Activated CD4-positive, alpha-beta T cell treated with anti-CD3 and anti-CD28 coated beads, Interleukin-2, amount 50 U/mL, for 48 hours (primary cell): Measurements from ENCODE around the gene GPR153.

Source experiments
- DNase-seq, 2 experiments: peaks; one replicate each; pipeline ENCODE4 v3.0.0-alpha.2; 2020

GPR153 gene

GRCh38 chr1:6198646-6199297 is 62.1 kb downstream of the GPR153 start:
- DNase-seq, result peak in 1 of 2 experiments; percentile 35

- DNase-seq, result no peak
Observed at GRCh38 chr1:6197746-6198427, 63.0 kb downstream of the GPR153 start.
